GM13977 (cell line): ENCODE results near the gene CREB5.

ENCODE experiments used
- DNase-seq: peaks from one replicate; pipeline ENCODE4 v3.0.0; 2012; ENCODE audit warnings: low spot score
- CTCF ChIP-seq: IDR thresholded peaks from 2 replicates; pipeline ENCODE4 v1.5.1; 2012; ENCODE audit warnings: mild to moderate bottlenecking, control low read depth; ENCODE audit not compliant: insufficient read depth; ENCODE audit errors: extremely low read depth, missing control alignments
- in situ Hi-C: fragments of 300-500 bp; cut with MboI; formaldehyde crosslinking; loops from one replicate; pipeline ENCODE4 v1.12.0; 2022; ENCODE audit warnings: low sequenced_read_pairs, low pct_unique_long_range_greater_than_20kb, mixed read lengths, inconsistent platforms; ENCODE audit not compliant: unreplicated experiment

Gene CREB5

GRCh38 chr7:28389504-28390395 lies 22.6 kb upstream of the CREB5 start:
- in situ Hi-C loops = loop anchor here (10.0 to 25.0 kb wide), 2 partner anchors 235 to 473 kb away; no protein-coding TSS in a partner anchor
- peak; percentile 43 for TF ChIP-seq CTCF
- no peak for DNase-seq

- TF ChIP-seq CTCF = no peak
- in situ Hi-C loops = loop anchor here (10.0 to 25.0 kb wide), 2 partner anchors 234 to 472 kb away; no protein-coding TSS in a partner anchor
- no peak for DNase-seq
These were observed 21.9 kb upstream of the CREB5 start for GRCh38 chr7:28390426-28390825.

- no peak for DNase-seq
- TF ChIP-seq CTCF = no peak
- in situ Hi-C loops = loop anchor here (10.0 to 25.0 kb wide), 2 partner anchors 233 to 470 kb away; no protein-coding TSS in a partner anchor
These were observed 20.0 kb upstream of the CREB5 start for GRCh38 chr7:28392289-28392688.

GRCh38 chr7:28395404-28395803 lies 16.9 kb upstream of the CREB5 start:
- DNase-seq = no peak
- in situ Hi-C loops = loop anchor here (10.0 to 25.0 kb wide), 2 partner anchors 229 to 467 kb away; no protein-coding TSS in a partner anchor
- TF ChIP-seq CTCF = no peak

GRCh38 chr7:28395831-28396230 lies 16.5 kb upstream of the CREB5 start:
- no peak for DNase-seq
- no peak for TF ChIP-seq CTCF
- in situ Hi-C loops = loop anchor here (10.0 to 25.0 kb wide), 2 partner anchors 229 to 466 kb away; no protein-coding TSS in a partner anchor

- TF ChIP-seq CTCF = no peak
- in situ Hi-C loops = loop anchor here (10.0 to 25.0 kb wide), 2 partner anchors 228 to 465 kb away; no protein-coding TSS in a partner anchor
- DNase-seq = no peak
These were observed 15.2 kb upstream of the CREB5 start for GRCh38 chr7:28397141-28397540.
